Stimulated activated CD4-positive, alpha-beta T cell treated with anti-CD3 and anti-CD28 coated beads, Interleukin-2, amount 100 ng/mL, for 4 hours (primary cell): ENCODE results near the gene RITA1.

Experiments
- DNase-seq: peaks from one replicate; pipeline ENCODE4 v3.0.0-alpha.2; 2020; ENCODE audit warnings: low read depth

The RITA1 gene

DNA sequence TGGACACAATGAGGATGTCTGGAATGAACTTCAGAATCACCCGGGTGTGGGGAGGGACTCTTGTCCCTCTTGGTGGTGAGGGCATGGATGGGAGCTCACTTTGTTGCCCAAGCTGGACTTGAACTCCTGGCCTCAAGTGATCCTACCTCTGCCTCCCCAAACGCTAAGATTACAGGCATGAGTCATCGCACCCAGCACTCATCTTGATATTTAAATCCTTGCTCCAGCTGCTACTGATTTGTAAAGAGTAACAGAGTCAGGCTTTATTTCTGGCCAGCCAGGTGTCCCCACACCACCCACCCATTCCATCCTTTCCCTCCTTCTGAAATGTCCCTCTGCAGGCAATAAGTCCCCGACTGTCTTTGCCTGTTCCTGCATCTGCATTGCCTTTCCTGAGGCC, 5.2 kb upstream of the RITA1 start:
- no peak for DNase-seq

DNA sequence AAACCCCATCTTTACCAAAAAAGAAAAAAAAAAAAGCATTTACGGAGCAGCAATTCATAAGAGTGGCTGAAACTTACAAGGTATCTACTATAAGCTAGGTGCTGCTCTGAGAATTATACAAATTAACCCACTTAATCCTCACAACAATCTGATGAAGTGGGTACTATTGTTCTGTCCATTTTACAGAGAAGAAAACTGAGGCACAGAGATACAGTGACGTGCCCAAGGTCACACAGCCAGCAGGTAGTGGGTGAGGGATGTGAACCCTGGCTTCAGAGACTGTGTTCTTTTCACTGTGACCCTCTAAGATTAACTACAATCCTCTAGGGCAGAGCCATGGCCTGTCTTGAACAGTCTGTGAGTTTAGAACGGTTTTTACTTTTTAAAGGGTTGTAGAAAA, 3.5 kb upstream of the RITA1 start:
- no peak for DNase-seq

DNA sequence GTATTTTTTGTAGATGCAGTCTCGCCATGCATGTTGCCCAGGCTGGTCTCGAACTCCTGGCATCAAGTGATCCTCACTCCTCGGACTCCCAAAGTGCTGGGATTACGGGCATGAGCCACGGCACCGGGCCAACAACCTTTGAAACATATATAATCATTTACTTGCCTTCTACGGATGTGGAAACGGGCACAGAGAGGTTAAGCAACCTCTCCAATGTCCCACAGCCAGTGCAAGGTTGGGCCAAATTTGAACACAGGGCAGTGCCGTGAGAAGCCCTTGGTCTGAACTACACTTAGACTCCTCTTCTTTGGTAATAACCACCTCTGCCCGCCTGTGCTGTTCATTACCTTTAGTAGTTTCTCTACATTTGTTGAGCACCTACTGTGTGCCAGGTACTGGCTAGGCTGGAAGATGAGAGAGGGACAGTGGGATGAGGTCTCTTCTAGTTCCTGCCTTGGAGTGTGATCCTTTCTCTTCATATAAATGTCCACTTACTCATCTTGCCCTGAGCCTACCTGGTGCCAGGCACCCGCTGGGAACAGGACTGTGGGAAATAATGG, 2.4 kb upstream of the RITA1 start:
- no peak for DNase-seq

DNA sequence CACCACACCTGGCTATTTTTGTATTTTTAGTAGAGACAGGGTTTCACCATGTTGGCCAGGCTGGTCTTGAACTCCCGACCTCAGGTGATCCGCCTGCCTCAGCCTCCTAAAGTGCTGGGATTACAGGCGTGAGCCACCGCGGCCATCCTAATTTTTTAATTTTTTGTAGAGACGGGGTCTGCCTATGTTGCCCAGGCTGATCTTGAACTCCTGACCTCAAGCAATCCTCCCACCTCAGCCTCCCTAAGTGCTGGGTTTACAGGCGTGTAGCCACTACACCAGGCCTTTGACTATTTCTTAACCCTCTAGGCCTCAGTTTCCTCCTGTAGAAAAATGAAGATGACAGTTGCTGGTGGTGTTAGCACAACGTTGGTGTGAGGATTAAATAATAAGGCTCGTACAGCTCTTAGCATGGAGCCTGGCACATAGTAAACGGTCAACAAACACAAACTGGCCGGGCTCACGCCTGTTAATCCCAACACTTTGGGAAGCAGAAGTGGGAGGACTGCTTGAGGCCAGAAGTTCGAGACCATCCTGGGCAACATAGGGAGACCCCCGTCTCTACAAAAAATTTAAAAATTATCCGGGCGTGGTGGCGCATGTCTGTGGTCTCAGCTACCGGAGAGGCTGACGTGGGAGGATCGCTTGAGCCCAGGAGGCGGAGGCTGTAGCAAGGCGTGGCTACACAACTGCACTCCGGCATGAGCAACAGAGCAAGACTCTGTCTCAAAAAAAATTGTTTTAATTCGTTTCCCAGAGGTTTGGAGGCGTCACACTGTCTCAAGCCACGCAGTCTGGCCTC, 1.2 kb upstream of the RITA1 start:
- peak; percentile 65 for DNase-seq

DNA sequence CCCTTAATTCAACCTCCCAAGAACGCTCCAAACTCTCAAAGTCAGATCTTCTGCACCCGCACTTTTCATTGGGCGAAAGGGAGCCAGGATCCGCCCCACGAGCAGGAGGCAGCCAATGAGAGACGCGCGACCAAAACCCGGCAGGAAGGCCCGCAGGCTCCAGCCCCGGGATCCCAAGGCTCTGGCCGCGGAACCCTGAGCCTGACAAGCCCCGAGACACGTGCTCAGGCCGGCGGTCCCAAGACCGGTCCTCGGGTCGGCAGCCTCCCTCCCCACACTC, 681 bp upstream of the RITA1 start:
- DNase-seq: peak; percentile 81

DNA sequence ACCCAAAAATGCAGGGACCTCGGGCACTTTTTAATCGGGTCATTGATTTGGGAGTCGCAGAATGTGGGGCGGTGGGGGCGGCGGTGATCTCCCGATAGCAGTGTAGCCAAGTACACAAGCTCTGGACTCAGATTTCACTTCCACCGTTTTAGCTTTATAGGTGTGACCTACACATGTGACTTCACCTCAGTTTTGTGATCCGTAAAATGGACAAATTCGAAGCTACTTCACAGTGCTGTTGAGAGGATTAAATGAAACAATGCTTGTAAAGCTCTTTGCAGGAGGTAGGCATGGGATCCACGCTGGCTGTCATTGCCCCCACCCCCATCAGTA, 478 bp downstream of the RITA1 start:
- DNase-seq: no peak

DNA sequence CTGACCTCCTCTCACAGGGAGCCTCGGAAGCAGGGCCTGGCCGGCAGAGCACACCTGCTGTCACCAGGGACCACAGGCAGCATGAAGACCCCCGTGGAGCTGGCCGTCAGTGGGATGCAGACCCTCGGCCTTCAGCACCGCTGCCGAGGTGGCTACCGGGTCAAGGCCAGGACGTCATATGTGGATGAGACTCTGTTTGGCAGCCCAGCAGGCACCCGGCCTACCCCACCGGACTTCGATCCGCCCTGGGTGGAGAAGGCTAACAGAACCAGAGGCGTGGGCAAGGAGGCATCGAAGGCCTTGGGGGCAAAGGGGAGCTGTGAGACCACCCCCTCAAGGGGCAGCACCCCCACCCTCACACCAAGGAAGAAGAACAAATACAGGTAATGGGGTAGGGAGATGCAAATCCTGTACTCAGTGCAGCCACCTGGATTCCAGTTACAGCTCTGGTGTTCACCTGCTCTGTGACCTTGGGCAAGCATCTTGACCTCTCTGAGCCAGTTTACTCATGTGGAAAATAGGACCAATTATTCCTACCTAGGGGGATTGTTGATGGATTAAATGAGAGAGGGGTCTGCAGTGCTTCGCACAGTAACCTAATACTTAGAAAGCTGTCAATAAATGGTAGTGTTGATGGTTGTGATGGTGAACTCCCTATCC, 1.3 kb downstream of the RITA1 start:
- no peak for DNase-seq

DNA sequence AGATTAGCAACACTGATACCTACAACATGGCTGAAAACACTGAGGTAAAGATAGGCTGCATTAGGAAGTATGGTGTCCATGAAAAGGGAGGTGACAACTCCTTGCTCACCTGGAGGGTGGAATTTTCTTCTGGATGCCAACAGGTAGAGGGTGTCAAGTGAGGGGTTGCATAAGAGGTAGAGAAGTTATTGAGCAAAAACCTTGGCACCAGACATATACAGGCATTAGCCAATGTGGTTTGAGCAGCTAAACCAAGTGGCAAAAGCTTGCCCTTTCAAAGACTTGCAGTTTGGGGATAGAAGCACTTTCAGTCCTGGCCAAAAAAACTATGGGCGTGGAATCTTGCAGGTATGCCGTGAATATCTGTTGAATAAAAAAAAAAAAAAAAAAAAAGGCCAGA, 3.8 kb downstream of the RITA1 start:
- no peak for DNase-seq

DNA sequence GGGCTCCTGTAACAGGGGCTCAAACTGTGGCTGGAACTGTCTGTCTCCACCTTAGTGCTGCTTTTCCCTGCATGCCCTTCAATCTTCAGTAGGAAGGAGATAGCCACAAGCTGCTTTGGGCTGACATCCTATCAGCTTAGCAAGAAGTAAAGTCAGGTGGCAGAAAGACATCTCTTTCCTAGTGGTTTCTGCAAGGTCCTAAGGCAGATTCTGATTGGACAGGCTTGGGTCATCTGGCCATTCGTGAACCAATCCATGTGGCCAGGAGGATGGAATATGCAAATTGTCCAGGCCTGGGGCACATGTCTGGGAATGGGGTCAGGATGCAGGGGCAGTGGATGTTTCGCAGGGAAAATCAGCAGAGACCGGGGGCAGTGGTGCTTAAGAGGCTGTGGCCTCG, 5.2 kb downstream of the RITA1 start:
- no peak for DNase-seq

DNA sequence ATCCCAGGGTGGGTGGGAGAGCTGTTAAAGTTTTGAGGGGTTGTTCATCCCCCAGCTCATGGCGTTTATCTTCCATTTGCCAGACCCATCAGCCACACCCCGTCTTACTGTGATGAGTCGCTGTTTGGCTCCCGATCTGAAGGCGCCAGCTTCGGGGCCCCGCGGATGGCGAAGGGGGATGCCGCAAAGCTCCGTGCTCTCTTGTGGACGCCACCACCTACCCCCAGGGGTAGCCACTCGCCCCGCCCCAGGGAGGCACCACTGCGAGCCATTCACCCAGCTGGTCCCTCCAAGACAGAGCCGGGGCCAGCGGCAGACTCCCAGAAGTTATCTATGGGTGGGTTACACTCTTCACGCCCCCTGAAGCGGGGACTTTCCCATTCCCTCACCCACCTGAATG, 5.7 kb downstream of the RITA1 start:
- no peak for DNase-seq

DNA sequence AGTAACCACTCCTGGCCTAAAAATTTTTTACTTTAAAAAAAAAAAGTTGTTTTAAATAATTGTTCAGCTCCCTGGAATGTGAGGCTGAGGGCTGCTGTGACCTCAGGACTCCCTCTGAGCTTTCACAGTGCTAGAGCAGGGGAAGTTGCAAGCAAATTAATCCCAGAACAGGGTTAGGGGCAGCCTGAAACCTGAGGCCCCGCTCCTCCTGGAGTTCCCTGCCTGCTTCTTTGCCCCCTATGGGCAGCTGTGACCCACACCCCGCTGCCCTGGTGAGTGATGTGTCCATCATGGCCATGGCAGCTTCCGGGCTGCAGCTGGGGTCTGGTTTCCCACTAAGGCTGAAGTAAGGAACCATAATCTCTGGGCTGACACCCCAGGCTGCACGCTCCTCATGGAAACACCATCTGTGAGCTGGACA, 9.5 kb downstream of the RITA1 start:
- no peak for DNase-seq

DNA sequence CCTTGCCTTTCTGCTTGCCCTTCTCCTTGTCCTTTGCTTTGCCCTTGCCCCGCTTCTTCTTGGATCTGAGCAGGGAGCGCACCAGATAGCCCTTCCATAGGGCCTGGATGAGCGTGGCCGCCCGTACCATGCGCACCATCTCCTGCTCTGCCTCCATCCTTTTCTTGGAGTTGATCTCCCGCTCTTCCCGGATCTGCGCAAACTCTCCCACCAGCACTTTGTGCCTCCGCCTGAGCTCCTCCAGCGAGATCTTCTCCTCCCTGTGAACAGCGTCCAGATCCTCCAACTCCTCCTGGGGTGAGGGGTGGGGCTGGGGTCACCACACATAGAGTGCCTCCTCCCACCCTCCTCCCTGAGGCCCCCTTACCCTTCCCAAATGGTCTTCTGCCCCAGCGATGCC, 10.1 kb downstream of the RITA1 start:
- DNase-seq: no peak

DNA sequence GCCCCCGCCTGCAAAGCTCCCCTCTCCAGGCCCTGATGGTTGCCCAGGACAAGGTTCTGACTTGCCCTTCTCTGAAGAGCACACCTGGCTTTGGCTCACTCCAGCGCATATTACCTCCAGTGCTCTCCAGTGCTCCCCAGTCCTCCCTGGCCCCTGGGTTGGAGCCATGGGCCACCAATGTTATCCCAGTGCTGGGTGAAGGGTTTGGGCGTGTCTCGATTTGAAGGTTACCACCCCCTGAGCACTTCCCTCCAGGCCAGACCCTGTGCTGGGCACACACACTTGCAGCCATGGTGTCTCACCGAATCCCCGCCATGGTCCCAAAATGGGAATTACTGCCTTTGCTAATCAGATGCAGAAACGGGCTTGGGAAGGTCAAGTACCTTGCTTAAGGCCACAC, 11.1 kb downstream of the RITA1 start:
- DNase-seq: no peak

DNA sequence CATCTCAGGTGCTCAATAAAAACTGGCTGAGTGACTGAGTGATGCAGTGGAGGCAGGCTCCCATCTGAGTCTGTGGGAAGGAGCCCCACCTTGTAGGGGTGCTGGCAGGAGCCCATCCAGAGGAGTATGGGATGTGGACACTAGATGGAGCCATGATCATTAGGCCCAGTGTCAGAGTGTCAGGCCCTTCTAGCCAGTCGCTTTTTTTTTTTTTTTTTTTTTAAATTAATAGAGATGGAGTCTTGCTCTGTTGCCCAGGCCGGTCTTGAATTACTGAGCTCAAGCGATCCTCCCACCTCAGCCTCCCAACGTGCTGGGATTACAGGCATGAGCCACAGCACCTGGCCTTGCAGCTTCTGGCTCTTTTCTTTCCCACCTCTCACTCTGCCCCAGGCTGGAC, 11.5 kb downstream of the RITA1 start:
- DNase-seq: peak; percentile 36

DNA sequence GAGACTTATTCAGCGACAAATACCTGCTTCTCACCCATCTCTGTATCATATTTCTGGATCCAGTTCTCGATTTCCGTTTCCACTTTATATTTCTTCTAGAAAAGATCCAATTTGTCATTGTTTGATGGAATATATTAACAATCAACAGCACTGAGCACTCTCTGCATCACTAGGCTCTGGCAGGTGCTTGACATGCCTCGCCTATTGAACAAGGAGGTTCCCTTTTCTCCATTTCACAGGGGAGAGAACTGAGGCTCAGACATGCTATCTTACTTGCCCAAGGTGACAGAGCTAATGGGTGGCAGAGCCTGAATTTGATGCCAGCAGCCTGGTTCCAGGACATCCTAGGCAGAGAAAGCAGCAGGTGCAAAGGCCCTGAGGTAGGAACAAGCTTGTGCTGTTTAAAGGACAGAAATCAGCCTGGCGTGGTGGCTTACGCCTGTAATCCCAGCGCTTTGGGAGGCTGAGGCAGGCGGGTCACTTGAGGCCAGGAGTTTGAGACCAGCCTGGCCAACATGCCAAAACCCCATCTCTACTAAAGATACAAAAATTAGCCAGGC, 12.1 kb downstream of the RITA1 start:
- no peak for DNase-seq

DNA sequence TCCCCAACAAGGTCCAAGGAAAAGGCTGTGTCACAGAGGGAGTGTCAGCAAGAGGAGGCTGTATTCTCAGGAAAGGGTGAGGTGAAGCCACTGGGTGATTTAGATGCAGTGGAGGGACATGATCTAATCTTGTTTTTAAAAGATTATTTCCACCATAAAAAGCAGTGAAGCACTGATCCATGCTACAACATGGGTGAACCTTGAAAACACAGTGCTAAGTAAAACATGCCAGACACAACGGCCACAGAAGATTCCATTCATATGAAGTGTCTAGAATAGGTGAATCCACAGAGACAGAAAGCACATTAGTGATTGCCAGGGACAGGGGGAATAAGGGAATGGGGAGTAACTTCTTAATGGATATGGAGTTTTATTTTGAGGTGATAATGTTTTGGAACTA, 12.8 kb downstream of the RITA1 start:
- DNase-seq: no peak

DNA sequence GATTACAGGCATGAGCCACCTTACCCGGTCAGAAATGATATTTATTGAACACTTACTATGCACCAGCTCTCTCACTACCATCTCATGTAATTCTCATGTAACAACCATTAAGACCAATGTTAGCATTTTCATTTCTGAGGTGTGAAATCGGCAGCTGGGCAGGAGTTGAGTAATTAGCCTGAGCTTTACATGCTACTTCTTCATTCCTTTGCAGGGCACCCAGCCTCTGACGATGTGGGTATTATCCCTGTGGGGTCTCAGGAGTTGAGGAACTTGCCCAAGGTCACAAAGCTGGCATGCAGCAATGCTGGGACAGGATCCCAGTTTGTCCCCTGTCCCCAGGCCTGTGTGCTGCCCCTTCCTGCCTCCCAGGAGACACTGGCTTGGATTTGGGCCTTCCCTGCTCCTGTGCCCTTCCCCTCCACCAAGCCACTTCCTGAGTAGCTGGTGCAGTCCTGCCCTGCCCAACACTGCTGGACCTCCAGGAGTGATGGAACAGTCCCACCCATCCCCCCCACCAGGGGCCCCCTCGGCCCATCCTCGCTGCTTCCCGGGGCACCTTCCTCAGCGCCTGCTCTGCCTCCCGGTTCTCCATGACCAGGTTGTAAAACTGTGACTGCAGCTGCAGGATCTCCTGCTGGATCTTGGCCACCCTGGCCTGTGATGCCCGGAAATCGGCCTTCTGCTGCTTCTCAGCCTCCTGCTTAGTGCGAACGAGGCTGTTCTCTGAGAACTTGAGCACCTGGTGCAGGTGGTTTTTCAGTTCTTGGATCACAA, 14.7 kb downstream of the RITA1 start:
- DNase-seq: no peak

DNA sequence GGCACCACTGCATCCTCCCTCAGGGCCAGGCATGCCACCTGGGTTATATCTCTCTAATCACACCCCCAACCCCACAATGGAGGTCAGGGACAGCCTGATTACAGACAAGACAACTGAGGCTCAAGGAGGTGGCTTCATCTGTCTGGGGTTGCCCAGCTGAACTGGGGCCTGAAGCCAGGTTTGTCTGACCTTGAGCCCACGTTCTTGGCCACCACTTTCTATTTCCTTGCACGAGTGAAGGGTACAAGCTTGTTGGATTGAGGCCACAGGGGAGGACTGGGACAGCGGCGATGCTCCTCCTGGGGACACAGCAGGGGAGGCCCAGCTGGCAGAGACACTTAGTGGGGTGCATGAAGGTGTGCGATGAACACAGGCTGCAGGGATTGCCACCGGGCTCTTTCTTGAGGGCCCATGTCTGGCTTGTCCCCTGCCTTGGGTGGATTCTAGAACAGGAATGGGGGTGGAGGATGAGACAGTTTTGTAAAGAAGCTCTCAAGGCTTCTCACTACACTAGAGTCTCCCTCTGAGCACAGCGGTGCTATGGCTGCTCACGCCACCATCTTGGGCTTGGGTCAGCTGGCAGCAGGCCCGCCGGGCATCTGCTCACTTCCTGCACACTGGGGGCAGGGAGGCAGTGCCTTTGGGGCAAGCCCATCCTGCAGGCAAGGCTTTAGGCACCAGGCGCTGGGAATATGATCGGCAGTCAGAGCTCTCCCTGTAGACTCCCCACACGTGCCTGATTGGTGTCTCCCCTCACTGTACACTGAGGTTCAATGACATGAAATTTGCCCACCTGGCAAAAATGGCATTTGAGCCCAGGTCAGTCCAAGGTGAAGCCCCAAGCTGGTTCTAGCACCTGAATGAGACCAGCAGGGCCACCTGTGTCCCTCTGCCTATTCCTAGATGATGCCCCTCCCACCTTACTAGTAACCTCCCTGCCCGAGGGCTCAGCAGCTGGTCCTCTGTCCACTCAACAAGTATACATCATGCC, 16.0 kb downstream of the RITA1 start:
- DNase-seq: no peak

DNA sequence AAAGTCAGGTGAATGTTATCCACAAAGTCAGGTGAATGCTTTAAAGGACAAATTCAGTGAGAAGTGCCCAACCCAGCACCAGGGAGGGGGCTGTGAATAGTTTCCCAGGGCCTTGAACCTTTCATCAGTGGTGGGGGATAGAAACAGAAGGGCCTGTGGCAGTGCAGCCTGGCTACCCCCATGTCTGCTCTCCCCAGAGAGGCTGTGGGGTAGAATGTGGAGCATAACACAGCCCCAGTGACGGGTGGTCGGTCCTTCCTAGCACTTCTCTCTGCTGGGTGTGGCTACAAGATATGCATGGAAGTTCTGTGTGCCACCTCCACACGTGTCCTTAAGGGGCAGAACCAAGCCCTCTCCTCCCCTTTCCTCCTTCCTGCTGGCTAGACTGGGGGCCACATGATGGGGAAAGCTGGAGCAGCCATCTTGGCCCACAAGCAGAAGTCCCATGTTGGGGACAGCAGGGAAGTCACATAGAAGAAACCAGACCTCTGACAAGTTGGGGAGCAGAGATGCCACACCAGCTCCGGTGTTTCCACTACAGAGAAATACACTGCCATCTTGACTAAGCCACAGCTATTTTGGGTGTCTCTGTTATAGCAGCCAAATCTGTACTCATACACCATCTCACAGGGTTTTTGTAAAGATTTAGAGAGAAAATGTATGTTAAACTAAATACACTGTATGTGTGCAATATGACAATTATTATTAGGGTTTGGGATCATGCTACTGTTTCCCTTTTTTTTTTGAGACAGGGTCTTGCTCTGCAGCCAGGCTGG, 17.0 kb downstream of the RITA1 start:
- no peak for DNase-seq

DNA sequence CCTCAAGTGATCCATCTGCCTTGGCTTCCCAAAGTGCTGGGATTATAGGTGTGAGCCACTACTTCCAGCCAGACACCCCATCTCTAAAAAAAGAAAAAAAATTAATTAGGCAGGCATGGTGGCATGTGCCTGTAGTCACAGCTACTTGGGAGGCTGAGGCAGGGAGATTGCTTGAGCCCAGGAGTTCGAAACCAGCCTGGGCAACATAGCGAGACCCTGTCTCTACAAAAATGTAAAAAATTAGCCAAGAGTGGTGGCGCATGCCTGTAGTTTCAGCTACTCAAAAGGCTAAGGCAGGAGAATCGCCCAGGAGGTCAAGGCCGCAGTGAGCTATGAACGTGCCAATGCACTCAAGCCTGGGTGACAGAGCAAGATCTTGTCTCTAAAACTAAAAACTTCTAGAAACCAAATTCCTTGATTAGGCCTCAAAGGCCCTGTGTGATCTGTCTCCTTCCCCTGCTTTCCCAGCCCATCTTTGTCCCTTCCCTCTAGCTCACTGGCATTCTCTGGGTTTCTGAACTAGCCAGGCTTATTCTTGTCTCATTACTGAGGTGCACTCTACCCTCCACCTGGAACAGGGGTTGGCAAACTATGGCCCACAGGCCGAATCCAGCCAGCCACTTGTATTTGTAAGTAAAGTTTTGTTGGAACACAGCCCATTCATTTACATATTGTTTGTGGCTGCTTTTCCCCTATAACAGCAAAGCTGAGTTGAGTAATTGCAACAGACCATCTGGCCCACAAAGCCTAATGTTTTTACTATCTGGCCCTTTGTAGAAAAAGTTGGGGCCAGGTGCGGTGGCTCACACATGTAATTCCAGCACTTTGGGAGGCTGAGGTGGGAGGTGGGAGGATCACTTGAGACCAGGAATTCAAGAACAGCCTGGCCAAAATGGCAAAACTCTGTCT, 18.6 kb downstream of the RITA1 start:
- no peak for DNase-seq
